Measurements from ENCODE around the gene SCARB2.

DNA sequence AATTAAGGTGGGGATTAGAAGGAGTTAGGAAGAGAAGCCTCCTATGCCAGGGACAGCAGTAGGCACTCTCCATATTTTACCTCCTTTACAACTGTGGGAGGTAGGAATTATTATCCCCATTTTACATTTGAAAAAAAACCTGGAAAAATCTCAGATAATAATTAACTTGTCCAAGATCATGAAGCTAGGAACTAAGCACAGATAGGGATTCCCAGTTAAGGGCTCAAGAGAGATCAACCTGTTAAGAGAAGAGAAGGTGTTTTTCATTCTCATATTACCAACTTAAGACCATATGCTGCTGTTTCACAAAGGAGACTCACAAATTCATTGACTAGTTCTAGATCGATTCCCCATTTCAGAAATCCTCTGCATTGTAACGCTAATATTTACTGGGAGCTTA is 21.8 kb upstream of the SCARB2 start:
- TF ChIP-seq RAD21 (IDR thresholded peaks at IDR 0.05) (no peak), MAX (IDR thresholded peaks at IDR 0.05) (no peak), FOXA1 (IDR thresholded peaks at IDR 0.05) (no peak), TAF1 (conservative IDR thresholded peaks at IDR 0.05) (no peak)
- TF ChIP-seq, protein P1, sequence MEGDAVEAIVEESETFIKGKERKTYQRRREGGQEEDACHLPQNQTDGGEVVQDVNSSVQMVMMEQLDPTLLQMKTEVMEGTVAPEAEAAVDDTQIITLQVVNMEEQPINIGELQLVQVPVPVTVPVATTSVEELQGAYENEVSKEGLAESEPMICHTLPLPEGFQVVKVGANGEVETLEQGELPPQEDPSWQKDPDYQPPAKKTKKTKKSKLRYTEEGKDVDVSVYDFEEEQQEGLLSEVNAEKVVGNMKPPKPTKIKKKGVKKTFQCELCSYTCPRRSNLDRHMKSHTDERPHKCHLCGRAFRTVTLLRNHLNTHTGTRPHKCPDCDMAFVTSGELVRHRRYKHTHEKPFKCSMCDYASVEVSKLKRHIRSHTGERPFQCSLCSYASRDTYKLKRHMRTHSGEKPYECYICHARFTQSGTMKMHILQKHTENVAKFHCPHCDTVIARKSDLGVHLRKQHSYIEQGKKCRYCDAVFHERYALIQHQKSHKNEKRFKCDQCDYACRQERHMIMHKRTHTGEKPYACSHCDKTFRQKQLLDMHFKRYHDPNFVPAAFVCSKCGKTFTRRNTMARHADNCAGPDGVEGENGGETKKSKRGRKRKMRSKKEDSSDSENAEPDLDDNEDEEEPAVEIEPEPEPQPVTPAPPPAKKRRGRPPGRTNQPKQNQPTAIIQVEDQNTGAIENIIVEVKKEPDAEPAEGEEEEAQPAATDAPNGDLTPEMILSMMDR (IDR thresholded peaks at IDR 0.05; ENCODE audit: low read depth, low read length, missing input control), result no peak
- TF ChIP-seq, protein P2, sequence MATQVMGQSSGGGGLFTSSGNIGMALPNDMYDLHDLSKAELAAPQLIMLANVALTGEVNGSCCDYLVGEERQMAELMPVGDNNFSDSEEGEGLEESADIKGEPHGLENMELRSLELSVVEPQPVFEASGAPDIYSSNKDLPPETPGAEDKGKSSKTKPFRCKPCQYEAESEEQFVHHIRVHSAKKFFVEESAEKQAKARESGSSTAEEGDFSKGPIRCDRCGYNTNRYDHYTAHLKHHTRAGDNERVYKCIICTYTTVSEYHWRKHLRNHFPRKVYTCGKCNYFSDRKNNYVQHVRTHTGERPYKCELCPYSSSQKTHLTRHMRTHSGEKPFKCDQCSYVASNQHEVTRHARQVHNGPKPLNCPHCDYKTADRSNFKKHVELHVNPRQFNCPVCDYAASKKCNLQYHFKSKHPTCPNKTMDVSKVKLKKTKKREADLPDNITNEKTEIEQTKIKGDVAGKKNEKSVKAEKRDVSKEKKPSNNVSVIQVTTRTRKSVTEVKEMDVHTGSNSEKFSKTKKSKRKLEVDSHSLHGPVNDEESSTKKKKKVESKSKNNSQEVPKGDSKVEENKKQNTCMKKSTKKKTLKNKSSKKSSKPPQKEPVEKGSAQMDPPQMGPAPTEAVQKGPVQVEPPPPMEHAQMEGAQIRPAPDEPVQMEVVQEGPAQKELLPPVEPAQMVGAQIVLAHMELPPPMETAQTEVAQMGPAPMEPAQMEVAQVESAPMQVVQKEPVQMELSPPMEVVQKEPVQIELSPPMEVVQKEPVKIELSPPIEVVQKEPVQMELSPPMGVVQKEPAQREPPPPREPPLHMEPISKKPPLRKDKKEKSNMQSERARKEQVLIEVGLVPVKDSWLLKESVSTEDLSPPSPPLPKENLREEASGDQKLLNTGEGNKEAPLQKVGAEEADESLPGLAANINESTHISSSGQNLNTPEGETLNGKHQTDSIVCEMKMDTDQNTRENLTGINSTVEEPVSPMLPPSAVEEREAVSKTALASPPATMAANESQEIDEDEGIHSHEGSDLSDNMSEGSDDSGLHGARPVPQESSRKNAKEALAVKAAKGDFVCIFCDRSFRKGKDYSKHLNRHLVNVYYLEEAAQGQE (IDR thresholded peaks at IDR 0.05), result no peak

Data from liver (tissue), 3 donors.